Aorta (tissue), 5 donors: ENCODE results near the gene F9. TPM values are rescaled to one million over a fixed set of nuclear protein-coding genes. Genes with fewer than 3 reads are reported as not detected.
"Not testable (repeated sequence)": the region's sequence is repeated elsewhere in the genome, so short reads cannot be mapped to it uniquely, and the experiment has no call there.

Experiments
- ATAC-seq: fragments of 200-7000 bp; cut with Tn5 transposase; one replicate; pipeline ENCODE4 v1.9.1; 2022; ENCODE audit warnings: moderate library complexity; ENCODE audit not compliant: low FRiP score
- DNase-seq, 2 donors: peaks; one replicate each; pipeline ENCODE4 v3.0.0-alpha.2; 2020
- H3K27ac ChIP-seq, 2 donors: one replicate each; pipeline ENCODE4 v1.5.1; 2013; ENCODE audit warnings: low read length in 2 of 2, mild to moderate bottlenecking in 2 of 2, moderate library complexity in 2 of 2, control low read depth in 1 of 2, inconsistent platforms in 1 of 2, low read depth in 1 of 2
- H3K27me3 ChIP-seq, 2 donors: one replicate each; pipeline ENCODE4 v1.6.1; 2013; ENCODE audit warnings: control low read depth in 1 of 2, low read length in 1 of 2, mild to moderate bottlenecking in 1 of 2, moderate library complexity in 1 of 2; ENCODE audit not compliant: insufficient read depth in 2 of 2, control insufficient read depth in 1 of 2
- H3K36me3 ChIP-seq, 2 donors: one replicate each; pipeline ENCODE4 v1.6.1; 2013; ENCODE audit warnings: control low read depth in 1 of 2, low read length in 1 of 2, mild to moderate bottlenecking in 1 of 2; ENCODE audit not compliant: insufficient read depth in 2 of 2, control insufficient read depth in 1 of 2
- H3K4me1 ChIP-seq, 2 donors: one replicate each; pipeline ENCODE4 v1.6.1; 2013; ENCODE audit warnings: low read length in 2 of 2, control low read depth in 1 of 2, mild to moderate bottlenecking in 1 of 2, moderate library complexity in 1 of 2; ENCODE audit not compliant: insufficient read depth in 2 of 2, control insufficient read depth in 1 of 2
- H3K4me3 ChIP-seq, 2 donors: one replicate each; pipeline ENCODE4 v1.5.1; 2013; ENCODE audit warnings: low read length in 2 of 2, control low read depth in 1 of 2, mild to moderate bottlenecking in 1 of 2
- H3K9me3 ChIP-seq: one replicate; pipeline ENCODE4 v1.6.1; 2013; ENCODE audit warnings: mild to moderate bottlenecking, low read length; ENCODE audit not compliant: control insufficient read depth
- WGBS, 2 donors: extraction: QIAGEN DNeasy Blood & Tissue Kit; methylation state at CpG; one replicate each; pipeline ENCODE4 v1.1.7; 2013; 5-methylcytosine and 5-hydroxymethylcytosine counted together
- intact Hi-C, 2 donors: fragments of 100-400 bp; cut with DNase I; formaldehyde crosslinking; loops; one replicate each; pipeline versions ENCODE4 v1.14.2 to v1.15.0; 2022
- long read RNA-seq, 2 donors: library from polyadenylated mRNA; unstranded; transcript quantifications; one replicate each; pipeline ENCODE4 v2.0.0, GENCODE V29; 2020 to 2021
- polyA plus RNA-seq, 2 donors: library from polyadenylated mRNA; stranded (reverse); fragments of 200-250 nt; gene quantifications; one replicate each; pipeline ENCODE4 v1.2.3, GENCODE V29; 2013
- total RNA-seq, 2 donors: library from RNA; stranded (reverse); fragmentation: NEBNext Ultra II Directional; extraction: Animal tissue kit (Norgen Biotek cat#: 25700); gene quantifications; one replicate each; pipeline ENCODE4 v1.2.1, GENCODE V29; 2021
- donor health status: healthy with polysubstance abuse.
- donor health status: Bipolar disorder and iron deficiency.
- donor health status: DM: no; HTN: no; CAD: no.
- donor health status: DM: no; HTN: no; CAD: no.
- donor health status: DM: yes; HTN: yes; CAD: no.

Gene F9
- total RNA-seq = not detected
- polyA plus RNA-seq = not detected
- long read RNA-seq, donor 1 = 0 reads
- long read RNA-seq, donor 2, partial matches to known transcripts = 0 of 1 reads
- long read RNA-seq, donor 2, other reads (novel, unspliced or antisense) = 1 of 1 reads

DNA sequence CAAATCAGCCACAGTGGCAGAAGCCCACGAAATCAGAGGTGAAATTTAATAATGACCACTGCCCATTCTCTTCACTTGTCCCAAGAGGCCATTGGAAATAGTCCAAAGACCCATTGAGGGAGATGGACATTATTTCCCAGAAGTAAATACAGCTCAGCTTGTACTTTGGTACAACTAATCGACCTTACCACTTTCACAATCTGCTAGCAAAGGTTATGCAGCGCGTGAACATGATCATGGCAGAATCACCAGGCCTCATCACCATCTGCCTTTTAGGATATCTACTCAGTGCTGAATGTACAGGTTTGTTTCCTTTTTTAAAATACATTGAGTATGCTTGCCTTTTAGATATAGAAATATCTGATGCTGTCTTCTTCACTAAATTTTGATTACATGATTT, at the start of gene F9:
F9 (plus strand) TSS at position 190 of the 400 bp plus-strand sequence; CDS start at position 216, 26 bp downstream.
- no peak within 1 kb of the TSS for H3K4me3 ChIP-seq
- WGBS, 2 donors = 72 to 83% methylated on average over 4 of the region's 4 CpGs
- H3K9me3 ChIP-seq = no peaks in the 10 kb centered on the region
- no peak within 1 kb of the TSS for H3K27ac ChIP-seq
- no peaks in the 10 kb centered on the region for H3K36me3 ChIP-seq
- ATAC-seq (no peak), DNase-seq (no peak)
- intact Hi-C loops = no loop called here
- H3K27me3 ChIP-seq = no peaks in the 10 kb centered on the region
- H3K4me1 ChIP-seq = no peaks in the 10 kb centered on the region

GRCh38 chrX:139483699-139484098, 46.8 kb upstream of the F9 start:
- Histone ChIP-seq H3K36me3 (no peaks in the 10 kb centered on the region), H3K4me3 (no peak overlapping the region), H3K9me3 (no peaks in the 10 kb centered on the region), H3K27me3 (no peaks in the 10 kb centered on the region), H3K27ac (no peak overlapping the region), H3K4me1 (no peaks in the 10 kb centered on the region)
- intact Hi-C loops = no loop called here
- WGBS, 2 donors = 17 to 26% methylated on average over 2 of the region's 2 CpGs
- no peak for DNase-seq
- no peak for ATAC-seq

DNA sequence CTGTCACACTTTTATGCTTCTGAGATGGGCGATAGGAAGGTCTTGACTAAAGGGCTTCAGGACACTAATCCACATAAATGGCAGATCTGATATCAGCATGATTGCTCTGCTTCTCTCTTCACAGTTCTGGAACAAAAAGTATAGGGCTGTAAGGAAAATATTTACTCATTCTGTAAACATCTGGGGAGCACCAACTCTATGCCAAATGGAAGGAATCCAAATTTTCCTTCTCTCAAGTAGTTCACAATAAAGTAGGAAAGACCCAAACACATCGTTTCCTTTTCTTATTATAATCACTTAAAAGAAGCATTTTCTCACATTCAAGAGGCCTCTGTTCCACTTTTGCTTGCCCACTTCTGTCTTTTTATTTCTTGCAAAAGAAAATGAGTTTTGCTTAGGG, 45.9 kb upstream of the F9 start:
- Histone ChIP-seq H3K27ac (no peak overlapping the region), H3K36me3 (no peaks in the 10 kb centered on the region), H3K9me3 (no peaks in the 10 kb centered on the region), H3K4me1 (no peaks in the 10 kb centered on the region), H3K4me3 (no peak overlapping the region), H3K27me3 (no peaks in the 10 kb centered on the region)
- intact Hi-C loops = no loop called here
- ATAC-seq = no peak
- WGBS, 2 donors = 54 to 74% methylated on average over 2 of the region's 2 CpGs
- DNase-seq = no peak

- no peak for ATAC-seq
- H3K27me3 ChIP-seq = no peaks in the 10 kb centered on the region
- WGBS, 2 donors = 45 to 62% methylated on average over 5 of the region's 5 CpGs
Observed at GRCh38 chrX:139495324-139495723, 35.2 kb upstream of the F9 start.

DNA sequence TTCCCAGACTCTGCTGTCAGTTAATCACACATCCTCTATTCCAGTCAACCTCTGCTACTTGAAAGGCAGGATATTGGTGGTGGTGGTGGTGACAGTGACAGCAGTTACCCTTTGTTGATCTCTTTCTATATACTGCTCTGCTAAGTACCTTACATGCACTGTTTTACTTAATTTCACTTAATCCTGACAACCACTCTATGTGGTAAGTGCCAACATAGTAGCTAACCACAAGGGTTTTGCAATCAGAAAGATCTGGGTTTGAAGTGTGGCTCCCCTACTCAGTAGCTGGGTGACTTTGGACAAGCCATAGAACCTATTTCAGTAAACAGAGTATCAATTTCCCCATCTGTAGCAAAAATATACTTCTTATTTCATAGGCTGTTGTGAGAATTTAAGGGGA, 24.2 kb upstream of the F9 start:
- Histone ChIP-seq H3K4me1 (no peaks in the 10 kb centered on the region), H3K27me3 (no peaks in the 10 kb centered on the region), H3K4me3 (no peak overlapping the region), H3K36me3 (no peaks in the 10 kb centered on the region), H3K9me3 (no peaks in the 10 kb centered on the region), H3K27ac (no peak overlapping the region)
- intact Hi-C loops = no loop called here
- ATAC-seq = no peak
- DNase-seq = no peak

More at GRCh38 chrX:139495324-139495723, 35.2 kb upstream of the F9 start:
- no peak for DNase-seq
- Histone ChIP-seq H3K4me3 (no peak overlapping the region), H3K9me3 (no peaks in the 10 kb centered on the region), H3K4me1 (no peaks in the 10 kb centered on the region), H3K27ac (no peak overlapping the region), H3K36me3 (no peaks in the 10 kb centered on the region)
- intact Hi-C loops = no loop called here

GRCh38 chrX:139508099-139508498, 22.4 kb upstream of the F9 start:
- Histone ChIP-seq H3K36me3 (no peaks in the 10 kb centered on the region), H3K9me3 (no peaks in the 10 kb centered on the region), H3K4me1 (no peaks in the 10 kb centered on the region), H3K4me3 (no peak overlapping the region), H3K27ac (no peak overlapping the region), H3K27me3 (no peaks in the 10 kb centered on the region)
- ATAC-seq (no peak), DNase-seq (no peak)
- intact Hi-C loops = no loop called here
- 51 to 60% methylated on average over 8 of the region's 8 CpGs for WGBS, 2 donors

DNA sequence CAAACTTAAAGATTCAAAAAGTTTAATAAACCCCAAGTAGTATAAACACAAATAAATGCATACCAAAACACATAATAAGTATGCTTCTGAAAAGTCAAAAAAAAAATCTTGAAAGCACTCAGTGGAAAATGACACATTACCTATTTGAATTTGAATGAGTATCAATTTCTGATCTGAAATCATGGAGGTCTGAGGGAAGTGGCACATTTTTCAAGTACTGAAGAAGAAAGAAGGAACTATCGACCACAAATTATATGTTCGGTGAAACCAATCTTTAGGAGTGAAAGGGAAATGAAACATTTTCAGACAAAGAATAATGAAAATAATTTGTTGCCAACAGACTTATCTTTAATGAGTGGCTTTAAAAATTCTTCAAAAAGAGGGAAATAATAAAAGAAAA, 12.1 kb upstream of the F9 start:
- 83 to 90% methylated on average over 2 of the region's 2 CpGs for WGBS, 2 donors

GRCh38 chrX:139528829-139529228, 1.7 kb upstream of the F9 start:
- H3K9me3 ChIP-seq, H3K36me3 ChIP-seq, H3K4me3 ChIP-seq, intact Hi-C loops, H3K27ac ChIP-seq, H3K4me1 ChIP-seq, DNase-seq, ATAC-seq, H3K27me3 ChIP-seq: not testable (repeated sequence)
- 85 to 87% methylated on average over 3 of the region's 3 CpGs for WGBS, 2 donors

More for the DNA sequence above, 12.1 kb upstream of the F9 start:
- no peaks in the 10 kb centered on the region for H3K36me3 ChIP-seq
- no peaks in the 10 kb centered on the region for H3K27me3 ChIP-seq
- intact Hi-C loops = no loop called here
- peaks cover under 1% of the 10 kb centered on the region for H3K9me3 ChIP-seq
- H3K4me1 ChIP-seq = no peaks in the 10 kb centered on the region
- ATAC-seq = no peak
- no peak for DNase-seq
- H3K27ac ChIP-seq = no peak overlapping the region
- H3K4me3 ChIP-seq = no peak overlapping the region

- intact Hi-C loops = no loop called here
- Histone ChIP-seq H3K4me3 (no peak overlapping the region), H3K27me3 (no peaks in the 10 kb centered on the region), H3K4me1 (no peaks in the 10 kb centered on the region), H3K36me3 (no peaks in the 10 kb centered on the region), H3K27ac (no peak overlapping the region), H3K9me3 (no peaks in the 10 kb centered on the region)
- WGBS, 2 donors = 70 to 89% methylated on average over 4 of the region's 4 CpGs
- no peak for DNase-seq
- no peak for ATAC-seq
Observed at GRCh38 chrX:139532834-139533233, 2.3 kb downstream of the F9 start.
